Osteocyte (in vitro differentiated cells): ENCODE results near the gene RUNX2. TPM values are rescaled to one million over a fixed set of nuclear protein-coding genes. Genes with fewer than 3 reads are reported as not detected.

ENCODE experiments used
- DNase-seq: peaks from one replicate; pipeline ENCODE4 v3.0.0; 2021; ENCODE audit warnings: mixed read lengths; ENCODE audit not compliant: unreplicated experiment; ENCODE audit errors: extremely low spot score
- H3K27ac Mint-ChIP-seq: one replicate; pipeline ENCODE4 v1.8.0; 2021; ENCODE audit warnings: mild to moderate bottlenecking, mixed read lengths; ENCODE audit not compliant: unreplicated experiment
- H3K27me3 Mint-ChIP-seq: one replicate; pipeline ENCODE4 v1.8.0; 2021; ENCODE audit warnings: mixed read lengths; ENCODE audit not compliant: unreplicated experiment
- H3K36me3 Mint-ChIP-seq: one replicate; pipeline ENCODE4 v1.8.0; 2021; ENCODE audit warnings: mixed read lengths; ENCODE audit not compliant: unreplicated experiment
- H3K4me1 Mint-ChIP-seq: one replicate; pipeline ENCODE4 v1.8.0; 2021; ENCODE audit warnings: mixed read lengths; ENCODE audit not compliant: unreplicated experiment
- H3K4me3 Mint-ChIP-seq: one replicate; pipeline ENCODE4 v1.8.0; 2021; ENCODE audit warnings: mild to moderate bottlenecking, moderate library complexity, mixed read lengths; ENCODE audit not compliant: unreplicated experiment
- H3K9me3 Mint-ChIP-seq: one replicate; pipeline ENCODE4 v1.8.0; 2021; ENCODE audit warnings: mixed read lengths; ENCODE audit not compliant: unreplicated experiment
- total RNA-seq: library from RNA; stranded (reverse); gene quantifications from 2 replicates; pipeline ENCODE4 v1.2.1, GENCODE V29; 2021
- TF ChIP-seq, protein P1 (sequence below): fragments of 200-600 bp; sonication (generic); IDR thresholded peaks from 2 replicates; pipeline ENCODE4 v1.5.0; 2021; ENCODE audit warnings: antibody characterized with exemption, mild to moderate bottlenecking, moderate library complexity

Gene RUNX2
- total RNA-seq, 1 donor from 2014 or later = 28.1 TPM

- no peaks in the 10 kb centered on the region for H3K27me3 Mint-ChIP-seq
- no peaks in the 10 kb centered on the region for H3K9me3 Mint-ChIP-seq
- H3K4me1 Mint-ChIP-seq = peaks cover 63% of the 10 kb centered on the region
- H3K27ac Mint-ChIP-seq = peak overlapping the region; percentile 1
- no peak overlapping the region for H3K4me3 Mint-ChIP-seq
- H3K36me3 Mint-ChIP-seq = no peaks in the 10 kb centered on the region
- no peak for DNase-seq
- TF ChIP-seq, protein P1, sequence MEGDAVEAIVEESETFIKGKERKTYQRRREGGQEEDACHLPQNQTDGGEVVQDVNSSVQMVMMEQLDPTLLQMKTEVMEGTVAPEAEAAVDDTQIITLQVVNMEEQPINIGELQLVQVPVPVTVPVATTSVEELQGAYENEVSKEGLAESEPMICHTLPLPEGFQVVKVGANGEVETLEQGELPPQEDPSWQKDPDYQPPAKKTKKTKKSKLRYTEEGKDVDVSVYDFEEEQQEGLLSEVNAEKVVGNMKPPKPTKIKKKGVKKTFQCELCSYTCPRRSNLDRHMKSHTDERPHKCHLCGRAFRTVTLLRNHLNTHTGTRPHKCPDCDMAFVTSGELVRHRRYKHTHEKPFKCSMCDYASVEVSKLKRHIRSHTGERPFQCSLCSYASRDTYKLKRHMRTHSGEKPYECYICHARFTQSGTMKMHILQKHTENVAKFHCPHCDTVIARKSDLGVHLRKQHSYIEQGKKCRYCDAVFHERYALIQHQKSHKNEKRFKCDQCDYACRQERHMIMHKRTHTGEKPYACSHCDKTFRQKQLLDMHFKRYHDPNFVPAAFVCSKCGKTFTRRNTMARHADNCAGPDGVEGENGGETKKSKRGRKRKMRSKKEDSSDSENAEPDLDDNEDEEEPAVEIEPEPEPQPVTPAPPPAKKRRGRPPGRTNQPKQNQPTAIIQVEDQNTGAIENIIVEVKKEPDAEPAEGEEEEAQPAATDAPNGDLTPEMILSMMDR = no peak
Measured at GRCh38 chr6:45648262-45648620, 320.1 kb downstream of the RUNX2 start.

- Mint-ChIP-seq H3K4me3 (no peak overlapping the region), H3K27ac (peak overlapping the region; percentile 79), H3K9me3 (no peaks in the 10 kb centered on the region), H3K27me3 (no peaks in the 10 kb centered on the region), H3K36me3 (no peaks in the 10 kb centered on the region), H3K4me1 (peaks cover 84% of the 10 kb centered on the region)
- no peak for DNase-seq
- TF ChIP-seq, protein P1 = no peak
Measured at GRCh38 chr6:45650524-45651135, 322.5 kb downstream of the RUNX2 start.

DNA sequence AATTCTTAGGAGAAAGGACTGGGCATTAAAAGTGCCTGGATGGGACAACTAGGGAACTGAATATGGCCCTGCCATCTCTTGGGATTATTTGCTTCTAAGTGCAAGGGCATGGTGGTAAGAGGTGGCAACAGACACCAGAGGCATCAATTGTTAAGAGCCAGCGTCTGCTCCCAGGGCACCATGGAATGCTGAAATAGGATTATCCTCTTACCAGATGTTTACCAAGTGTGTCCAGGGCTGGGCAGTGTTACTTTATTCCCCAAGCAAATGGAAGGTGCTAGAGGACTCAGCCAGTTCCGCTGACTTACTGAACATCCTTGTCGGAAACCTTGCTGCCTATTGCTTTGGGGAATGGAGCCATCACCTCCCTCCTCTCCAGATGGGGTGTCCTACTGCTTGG is 323.2 kb downstream of the RUNX2 start:
- Mint-ChIP-seq H3K27me3 (no peaks in the 10 kb centered on the region), H3K36me3 (no peaks in the 10 kb centered on the region), H3K4me3 (no peak overlapping the region), H3K27ac (peak overlapping the region; percentile 79), H3K4me1 (peaks cover 90% of the 10 kb centered on the region), H3K9me3 (no peaks in the 10 kb centered on the region)
- TF ChIP-seq, protein P1 = no peak
- DNase-seq = no peak

DNA sequence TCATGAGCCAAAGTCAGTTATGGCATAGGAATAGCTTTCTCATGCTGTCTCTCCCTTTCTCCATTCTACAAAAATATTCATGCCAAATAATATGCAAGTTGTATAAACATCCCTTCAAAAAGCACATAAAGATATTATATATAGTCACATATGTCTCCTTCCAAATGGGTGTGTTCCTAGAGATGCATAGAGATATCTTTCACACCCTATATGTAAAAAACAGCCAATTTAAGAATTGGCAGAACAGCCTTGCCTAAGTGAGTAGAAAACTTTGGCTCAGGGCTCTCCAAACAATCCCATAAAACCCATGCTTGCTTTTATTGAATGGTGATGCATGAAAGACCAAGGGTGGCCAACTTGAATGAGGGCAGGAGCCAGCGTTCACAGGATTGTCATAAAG is 324.3 kb downstream of the RUNX2 start:
- H3K27ac Mint-ChIP-seq = peak overlapping the region; percentile 55
- no peaks in the 10 kb centered on the region for H3K27me3 Mint-ChIP-seq
- no peak overlapping the region for H3K4me3 Mint-ChIP-seq
- no peak for DNase-seq
- H3K4me1 Mint-ChIP-seq = peaks cover 84% of the 10 kb centered on the region
- TF ChIP-seq, protein P1 = no peak
- no peaks in the 10 kb centered on the region for H3K9me3 Mint-ChIP-seq
- no peaks in the 10 kb centered on the region for H3K36me3 Mint-ChIP-seq

DNA sequence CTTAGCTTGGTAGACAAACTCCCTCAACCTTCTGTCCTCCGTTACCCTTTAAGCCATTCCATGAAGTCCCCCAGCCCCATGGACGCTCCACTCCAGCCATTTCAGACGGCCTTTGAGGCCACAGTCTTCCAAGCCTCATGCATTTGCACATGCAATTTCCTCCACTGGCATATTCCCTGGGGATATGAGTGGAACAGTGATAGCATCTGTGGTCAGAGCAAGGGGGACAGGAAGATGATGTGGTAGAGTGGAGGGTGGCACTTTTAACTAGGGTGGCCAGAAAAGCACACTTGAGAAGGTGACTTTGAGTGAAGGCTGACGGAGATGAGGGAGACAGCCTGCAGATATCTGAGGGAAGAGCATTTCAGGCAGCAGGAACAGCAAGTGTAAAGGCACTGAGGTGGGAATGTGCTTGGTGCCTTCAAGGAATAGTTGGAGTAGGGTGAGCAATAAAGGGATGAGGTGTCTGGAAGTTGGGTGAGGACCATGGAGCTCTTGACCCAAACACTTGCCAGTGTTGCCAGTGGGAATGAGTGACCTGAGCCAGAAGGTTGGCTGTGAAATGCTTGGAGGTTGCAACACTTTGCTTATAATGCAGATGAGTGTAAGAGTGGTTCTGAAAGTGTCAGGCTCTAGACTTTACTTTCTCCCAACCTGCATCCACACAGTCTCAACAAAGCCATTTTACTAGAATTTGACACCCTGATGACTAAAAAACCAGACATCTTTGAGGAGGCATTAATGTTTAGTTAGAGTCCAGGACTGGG is 325.2 kb downstream of the RUNX2 start:
- no peak overlapping the region for H3K4me3 Mint-ChIP-seq

More for the DNA sequence above, 325.2 kb downstream of the RUNX2 start:
- H3K27ac Mint-ChIP-seq = peak overlapping the region; percentile 7
- H3K36me3 Mint-ChIP-seq = no peaks in the 10 kb centered on the region
- TF ChIP-seq, protein P1 = no peak
- peaks cover 80% of the 10 kb centered on the region for H3K4me1 Mint-ChIP-seq
- DNase-seq = no peak
- H3K27me3 Mint-ChIP-seq = no peaks in the 10 kb centered on the region
- H3K9me3 Mint-ChIP-seq = no peaks in the 10 kb centered on the region
